PC-3 (cell line): Measurements from ENCODE around the gene AMFR. TPM values are rescaled to one million over a fixed set of nuclear protein-coding genes. Genes with fewer than 3 reads are reported as not detected.

Experiments
- ATAC-seq: fragments of 200-7000 bp; cut with Tn5 transposase; 2 replicates; pipeline ENCODE4 v1.9.1; 2020; ENCODE audit warnings: mild to moderate bottlenecking, moderate library complexity
- BruUV-seq: library from RNA; stranded (reverse); fragments of 400-500 nt; replicated peaks from 2 replicates; lab custom pipeline; 2021; lab: Mats Ljungman, UMichigan
- CTCF ChIA-PET: fragments of 300-600 bp; sonication (Branson Sonifier 250); formaldehyde crosslinking; loops from one replicate; lab custom pipeline; 2022; ENCODE audit warnings: antibody characterized with exemption; lab: Charles Lee
- POLR2A ChIA-PET: fragments of 300-600 bp; sonication (Branson Sonifier 250); formaldehyde crosslinking; loops from one replicate; lab custom pipeline; 2022; ENCODE audit warnings: antibody characterized with exemption; ENCODE audit not compliant: unreplicated experiment; lab: Charles Lee
- DNase-seq: peaks from one replicate; pipeline ENCODE4 v3.0.0-alpha.2; 2015
- H2AFZ ChIP-seq: fragments of 300-600 bp; sonication (generic); 2 replicates; pipeline ENCODE4 v1.6.0; 2016; ENCODE audit warnings: antibody characterized with exemption, low read length
- H3F3A ChIP-seq: fragments of 300-600 bp; sonication (generic); one replicate; pipeline ENCODE4 v1.6.0; 2017; ENCODE audit warnings: antibody characterized with exemption, low read length, control low read depth, mild to moderate bottlenecking; ENCODE audit not compliant: unreplicated experiment
- H3K27ac ChIP-seq: fragments of 300-600 bp; sonication (generic); 2 replicates; pipeline ENCODE4 v1.5.1; 2016; ENCODE audit warnings: mild to moderate bottlenecking, low read length
- H3K27me3 ChIP-seq: fragments of 300-600 bp; sonication (generic); 2 replicates; pipeline ENCODE4 v1.6.1; 2016; ENCODE audit warnings: low read length, mixed read lengths
- H3K36me3 ChIP-seq: fragments of 300-600 bp; sonication (generic); 2 replicates; pipeline ENCODE4 v1.6.1; 2016; ENCODE audit warnings: low read depth, mixed run types, low read length, mixed read lengths
- H3K4me1 ChIP-seq: fragments of 300-600 bp; sonication (generic); 2 replicates; pipeline ENCODE4 v1.5.1; 2016; ENCODE audit warnings: low read length; ENCODE audit not compliant: insufficient read depth
- H3K4me2 ChIP-seq: fragments of 300-600 bp; sonication (generic); 2 replicates; pipeline ENCODE4 v1.6.0; 2016; ENCODE audit warnings: low read length
- H3K4me3 ChIP-seq: fragments of 300-600 bp; sonication (generic); 2 replicates; pipeline ENCODE4 v1.5.1; 2016; ENCODE audit warnings: mild to moderate bottlenecking, low read length, mixed read lengths
- H3K79me2 ChIP-seq: fragments of 300-600 bp; sonication (generic); 2 replicates; pipeline ENCODE4 v1.6.1; 2017; ENCODE audit warnings: low read length, mixed read lengths
- H3K9ac ChIP-seq: fragments of 300-600 bp; sonication (generic); 2 replicates; pipeline ENCODE4 v1.6.0; 2016; ENCODE audit warnings: mild to moderate bottlenecking, low read length
- H3K9me2 ChIP-seq: fragments of 300-600 bp; sonication (generic); replicated peaks from 2 replicates; pipeline ENCODE4 v1.6.1; 2016; ENCODE audit warnings: mixed run types, low read length, mixed read lengths
- H3K9me3 ChIP-seq: fragments of 300-600 bp; sonication (generic); 2 replicates; pipeline ENCODE4 v1.6.1; 2016; ENCODE audit warnings: low read length, mixed read lengths
- H4K20me1 ChIP-seq: fragments of 300-600 bp; sonication (generic); 2 replicates; pipeline ENCODE4 v1.6.1; 2016; ENCODE audit warnings: low read length, mixed read lengths
- CTCF ChIP-seq: fragments of 300-600 bp; sonication (generic); conservative IDR thresholded peaks from 2 replicates; pipeline ENCODE4 v1.5.1; 2017; ENCODE audit warnings: antibody characterized with exemption, low read depth, mild to moderate bottlenecking, low read length
- EZH2 ChIP-seq: fragments of 300-600 bp; sonication (generic); IDR thresholded peaks from one replicate; pipeline ENCODE4 v1.6.1; 2017; ENCODE audit warnings: antibody characterized with exemption, mild to moderate bottlenecking, low read length; ENCODE audit not compliant: unreplicated experiment
- EZH2phosphoT487 ChIP-seq: fragments of 300-600 bp; sonication (generic); IDR thresholded peaks from 2 replicates; pipeline ENCODE4 v1.6.1; 2018; ENCODE audit warnings: mild to moderate bottlenecking, antibody characterized with exemption, low read length, borderline replicate concordance
- intact Hi-C: fragments of 100-400 bp; cut with micrococcal nuclease; formaldehyde crosslinking; loops from 2 replicates; pipeline ENCODE4 v1.9.0; 2023
- total RNA-seq: library from RNA; depleted of rRNA; stranded (reverse); fragments of >200 nt; gene quantifications from 2 replicates; pipeline ENCODE4 v1.2.3, GENCODE V29; 2014

Gene AMFR
- total RNA-seq, 1 experiment from 2014 or later = 98.9 TPM

- no peaks in the 10 kb centered on the region for H3K27me3 ChIP-seq
- H4K20me1 ChIP-seq = no peaks in the 10 kb centered on the region
- H3K9me3 ChIP-seq = no peaks in the 10 kb centered on the region
- no peaks in the 10 kb centered on the region for H3K79me2 ChIP-seq
- POLR2A ChIA-PET = no interaction called here
- no peak overlapping the region for H3K9ac ChIP-seq
- H3K4me1 ChIP-seq = peaks cover 20% of the 10 kb centered on the region
- no peak overlapping the region for H3K4me3 ChIP-seq
- no peaks in the 10 kb centered on the region for H3K9me2 ChIP-seq
- H3K27ac ChIP-seq = no peak overlapping the region
- H3K4me2 ChIP-seq = no peak overlapping the region
- no peaks in the 10 kb centered on the region for H3K36me3 ChIP-seq
- H2AFZ ChIP-seq = no peak overlapping the region
- CTCF ChIA-PET = no interaction called here
- DNase-seq (no peak), ATAC-seq (no peak)
- intact Hi-C loops = no loop called here
- H3F3A ChIP-seq = no peaks in the 10 kb centered on the region
- BruUV-seq = no TSS peak
- TF ChIP-seq CTCF = no peak
- TF ChIP-seq EZH2phosphoT487 = no peak
- no peak for TF ChIP-seq EZH2
Measured at GRCh38 chr16:56334761-56335160, 90.6 kb downstream of the AMFR start.

GRCh38 chr16:56332464-56333079 lies 92.8 kb downstream of the AMFR start:
- peak; percentile 92 for ATAC-seq
- BruUV-seq = no TSS peak

More at GRCh38 chr16:56332464-56333079, 92.8 kb downstream of the AMFR start:
- Histone ChIP-seq H4K20me1 (no peaks in the 10 kb centered on the region), H3K27ac (no peak overlapping the region), H3K27me3 (no peaks in the 10 kb centered on the region), H3K4me2 (no peak overlapping the region), H2AFZ (peak overlapping the region; percentile 28; the same call in 1 of the 2 replicates), H3K9me3 (no peaks in the 10 kb centered on the region), H3K4me1 (peaks cover 22% of the 10 kb centered on the region), H3K9me2 (no peaks in the 10 kb centered on the region), H3F3A (no peaks in the 10 kb centered on the region), H3K36me3 (no peaks in the 10 kb centered on the region), H3K79me2 (no peaks in the 10 kb centered on the region), H3K9ac (no peak overlapping the region), H3K4me3 (no peak overlapping the region)
- peak; percentile 69 for DNase-seq
- ChIA-PET POLR2A (no interaction called here), CTCF (interaction anchor here (0.6 to 1.5 kb wide), 2 partner anchors 23 to 33 kb away, joined by 8 to 11 read pairs; no protein-coding TSS in a partner anchor)
- TF ChIP-seq EZH2phosphoT487 (no peak), CTCF (peak; percentile 62)
- intact Hi-C loops = loop anchor here (1.0 to 2.0 kb wide), 2 partner anchors 24 to 118 kb away; partner anchors contain the start of genes NUDT21 and OGFOD1
